Choroid plexus epithelial cell (primary cell): ENCODE data around the gene HADHB.

Source experiments
- DNase-seq: peaks from one replicate; pipeline ENCODE4 v3.0.0-alpha.2; 2010; ENCODE audit warnings: low read depth
- H3K4me3 ChIP-seq: 2 replicates; pipeline ENCODE4 v1.5.1; 2011; ENCODE audit warnings: low read depth, mild to moderate bottlenecking, control low read depth, low read length, moderate library complexity
- TF ChIP-seq, protein P1 (sequence below): conservative IDR thresholded peaks from 2 replicates; pipeline ENCODE4 v1.5.1; 2011; ENCODE audit warnings: low read depth, mild to moderate bottlenecking, control low read depth, inconsistent platforms, low read length, moderate library complexity

Gene HADHB

DNA sequence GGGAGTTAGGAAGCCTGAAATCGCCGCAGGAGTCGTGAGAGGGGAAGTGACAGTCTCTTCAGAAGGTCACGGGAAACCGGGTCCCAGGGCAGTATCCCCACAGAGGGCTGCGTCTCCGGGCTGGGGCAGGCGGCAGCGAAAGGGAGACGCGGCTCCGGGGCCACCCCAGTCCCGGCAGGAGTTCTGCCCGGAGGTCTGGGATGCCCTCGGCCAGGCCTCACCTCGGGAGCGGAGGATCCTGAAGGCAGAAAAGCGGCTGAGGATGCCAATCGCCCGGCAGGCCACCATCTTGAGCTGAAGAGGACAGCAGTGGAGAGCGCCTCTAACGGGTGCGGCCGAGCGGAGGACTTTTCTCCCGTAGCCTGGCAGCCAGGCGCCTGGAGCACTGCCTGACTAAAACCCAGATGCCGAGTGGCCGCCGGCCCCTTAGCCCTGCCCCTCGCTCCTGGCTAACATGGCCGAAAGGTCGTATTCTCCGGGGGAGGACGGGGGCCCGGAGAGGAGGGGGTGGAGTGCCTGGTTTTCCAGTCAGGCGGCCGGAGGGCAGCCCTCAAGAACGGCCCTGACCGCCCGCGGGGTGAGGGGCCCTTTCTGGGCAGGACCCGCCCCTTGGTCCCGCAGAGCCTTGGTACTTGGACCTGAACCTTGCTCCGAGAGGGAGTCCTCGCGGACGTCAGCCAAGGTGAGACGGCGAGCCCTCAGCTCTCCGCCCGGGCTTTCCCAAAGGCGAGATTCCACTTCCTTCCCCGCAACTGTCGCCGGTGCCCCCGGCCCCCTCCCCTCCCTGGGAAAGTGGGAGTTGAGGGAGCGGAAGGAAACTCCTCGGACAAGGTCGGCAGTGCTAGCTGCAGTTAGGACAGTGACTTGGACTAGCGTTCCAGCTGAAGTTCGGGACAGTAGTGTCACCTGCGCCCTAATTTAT lies at the start of gene HADHB, which contains the start of gene HADHA:
Gene HADHB (plus strand): TSS at position 631 of the 922 bp plus-strand sequence. CDS start 9,316 bp downstream, outside the sequence.
Gene HADHA (minus strand): TSS at position 324 of the 922 bp plus-strand sequence. CDS start 36 bp downstream, at position 288.
- H3K4me3 ChIP-seq, result peak within 1 kb of the TSS; percentile 98
- TF ChIP-seq, protein P1, sequence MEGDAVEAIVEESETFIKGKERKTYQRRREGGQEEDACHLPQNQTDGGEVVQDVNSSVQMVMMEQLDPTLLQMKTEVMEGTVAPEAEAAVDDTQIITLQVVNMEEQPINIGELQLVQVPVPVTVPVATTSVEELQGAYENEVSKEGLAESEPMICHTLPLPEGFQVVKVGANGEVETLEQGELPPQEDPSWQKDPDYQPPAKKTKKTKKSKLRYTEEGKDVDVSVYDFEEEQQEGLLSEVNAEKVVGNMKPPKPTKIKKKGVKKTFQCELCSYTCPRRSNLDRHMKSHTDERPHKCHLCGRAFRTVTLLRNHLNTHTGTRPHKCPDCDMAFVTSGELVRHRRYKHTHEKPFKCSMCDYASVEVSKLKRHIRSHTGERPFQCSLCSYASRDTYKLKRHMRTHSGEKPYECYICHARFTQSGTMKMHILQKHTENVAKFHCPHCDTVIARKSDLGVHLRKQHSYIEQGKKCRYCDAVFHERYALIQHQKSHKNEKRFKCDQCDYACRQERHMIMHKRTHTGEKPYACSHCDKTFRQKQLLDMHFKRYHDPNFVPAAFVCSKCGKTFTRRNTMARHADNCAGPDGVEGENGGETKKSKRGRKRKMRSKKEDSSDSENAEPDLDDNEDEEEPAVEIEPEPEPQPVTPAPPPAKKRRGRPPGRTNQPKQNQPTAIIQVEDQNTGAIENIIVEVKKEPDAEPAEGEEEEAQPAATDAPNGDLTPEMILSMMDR, result peak; percentile 49
- peak; percentile 92 for DNase-seq

GRCh38 chr2:26195040-26195984 lies 49.4 kb upstream of the HADHB start:
- TF ChIP-seq, protein P1, result no peak
- H3K4me3 ChIP-seq, result no peak overlapping the region
- DNase-seq, result no peak

DNA sequence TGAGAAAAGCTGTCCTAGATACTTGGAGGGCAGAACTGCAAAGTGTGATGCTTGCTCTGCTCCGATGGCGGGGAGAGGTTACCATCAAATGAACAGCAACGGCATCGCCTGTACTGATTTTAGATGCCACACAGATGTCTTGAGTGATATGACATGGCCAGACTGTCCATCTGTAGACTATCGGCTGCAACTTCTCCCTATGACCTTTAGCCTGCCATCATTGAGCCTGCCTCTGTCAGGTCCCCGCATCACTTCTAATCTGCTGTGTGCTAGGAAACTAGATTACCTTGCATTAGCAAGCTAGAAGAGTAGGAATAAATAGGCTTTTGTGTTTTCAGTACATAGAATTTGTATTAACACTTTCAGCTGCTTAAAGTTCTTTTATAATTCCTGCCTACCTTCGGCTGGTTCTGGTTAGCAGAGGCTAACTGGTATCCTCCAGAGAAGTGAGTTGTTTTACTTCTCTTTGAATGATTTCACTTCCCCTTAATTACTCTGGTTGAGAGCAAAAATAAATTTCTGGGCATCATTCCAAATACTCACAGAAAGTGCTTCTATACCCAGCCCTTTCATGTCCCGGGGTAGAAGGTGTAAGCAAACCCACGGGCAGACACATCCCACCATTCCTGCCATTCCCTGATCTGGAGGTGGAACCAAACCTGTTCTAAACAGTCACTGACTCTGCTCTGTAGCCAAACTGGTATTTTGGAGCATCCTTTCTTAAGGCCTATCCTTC lies 47.9 kb upstream of the HADHB start:
- H3K4me3 ChIP-seq, result no peak overlapping the region
- peak; percentile 8 for DNase-seq
- TF ChIP-seq, protein P1, result no peak

DNA sequence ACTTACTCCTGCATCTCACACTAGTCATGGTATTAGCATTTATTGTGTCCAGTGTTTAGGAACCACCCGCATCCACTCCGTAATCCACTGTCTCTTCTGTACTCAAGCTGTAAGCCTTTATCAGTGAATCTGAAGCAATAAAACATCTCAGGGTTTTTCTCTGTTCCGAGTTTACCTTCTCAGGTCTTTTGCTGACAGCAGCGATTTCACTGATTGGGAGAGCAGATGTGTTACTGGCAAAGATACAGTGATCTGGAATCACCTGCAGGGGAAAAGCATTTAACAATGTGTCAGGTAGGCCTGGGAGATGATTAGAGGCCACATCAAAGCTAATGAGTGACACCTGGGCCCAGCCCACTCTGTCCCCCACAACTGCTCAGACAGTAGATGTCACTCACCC lies 47.2 kb upstream of the HADHB start:
- DNase-seq, result no peak
- TF ChIP-seq, protein P1, result no peak
- no peak overlapping the region for H3K4me3 ChIP-seq

GRCh38 chr2:26202981-26203490 lies 41.7 kb upstream of the HADHB start:
- H3K4me3 ChIP-seq, result no peak overlapping the region
- no peak for DNase-seq
- TF ChIP-seq, protein P1, result no peak

DNA sequence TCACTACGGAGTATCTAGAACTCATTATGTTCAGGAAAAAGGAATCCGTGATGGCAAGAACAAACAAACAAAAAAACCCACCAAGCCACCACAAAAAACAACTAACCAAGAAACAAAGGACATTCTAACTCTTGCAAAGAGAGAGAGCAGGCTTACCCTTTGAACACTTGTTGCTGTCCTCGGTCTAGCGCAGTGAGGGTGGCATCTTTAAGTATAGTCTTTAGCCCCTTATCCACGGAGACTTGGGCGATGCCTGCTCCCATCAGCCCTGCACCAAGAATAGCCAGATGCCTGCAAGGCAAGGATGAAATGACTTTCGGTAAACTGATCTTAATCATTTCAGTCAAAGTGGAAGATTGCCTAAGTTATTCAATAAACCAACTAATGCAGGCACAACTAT lies 40.8 kb upstream of the HADHB start:
- no peak for DNase-seq
- no peak overlapping the region for H3K4me3 ChIP-seq
- TF ChIP-seq, protein P1, result no peak
